ENCODE results near the gene GRIP1.

The GRIP1 gene

DNA sequence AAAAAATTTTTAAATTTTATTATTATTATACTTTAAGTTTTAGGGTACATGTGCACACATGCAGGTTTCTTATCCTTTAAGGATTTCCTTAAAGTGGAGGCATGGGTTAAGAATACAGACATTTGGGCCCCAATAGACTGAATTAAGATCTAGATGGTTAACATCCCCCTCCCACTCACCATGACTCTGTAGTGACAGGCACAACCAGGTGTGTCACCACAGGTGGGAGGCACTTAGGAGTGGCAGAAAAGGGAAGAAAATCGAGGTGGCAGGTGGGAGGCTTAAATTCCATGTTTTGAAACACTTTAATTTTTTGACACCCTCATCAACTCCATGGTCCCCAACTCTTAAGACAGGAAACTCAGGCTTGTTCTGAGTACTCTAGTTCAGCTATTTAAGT is 37.6 kb upstream of the GRIP1 start:
- TF ChIP-seq, protein P1, sequence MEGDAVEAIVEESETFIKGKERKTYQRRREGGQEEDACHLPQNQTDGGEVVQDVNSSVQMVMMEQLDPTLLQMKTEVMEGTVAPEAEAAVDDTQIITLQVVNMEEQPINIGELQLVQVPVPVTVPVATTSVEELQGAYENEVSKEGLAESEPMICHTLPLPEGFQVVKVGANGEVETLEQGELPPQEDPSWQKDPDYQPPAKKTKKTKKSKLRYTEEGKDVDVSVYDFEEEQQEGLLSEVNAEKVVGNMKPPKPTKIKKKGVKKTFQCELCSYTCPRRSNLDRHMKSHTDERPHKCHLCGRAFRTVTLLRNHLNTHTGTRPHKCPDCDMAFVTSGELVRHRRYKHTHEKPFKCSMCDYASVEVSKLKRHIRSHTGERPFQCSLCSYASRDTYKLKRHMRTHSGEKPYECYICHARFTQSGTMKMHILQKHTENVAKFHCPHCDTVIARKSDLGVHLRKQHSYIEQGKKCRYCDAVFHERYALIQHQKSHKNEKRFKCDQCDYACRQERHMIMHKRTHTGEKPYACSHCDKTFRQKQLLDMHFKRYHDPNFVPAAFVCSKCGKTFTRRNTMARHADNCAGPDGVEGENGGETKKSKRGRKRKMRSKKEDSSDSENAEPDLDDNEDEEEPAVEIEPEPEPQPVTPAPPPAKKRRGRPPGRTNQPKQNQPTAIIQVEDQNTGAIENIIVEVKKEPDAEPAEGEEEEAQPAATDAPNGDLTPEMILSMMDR (IDR thresholded peaks at IDR 0.05): no peak

GRCh38 chr12:66714709-66715108 is 35.8 kb upstream of the GRIP1 start:
- TF ChIP-seq, protein P1 (IDR thresholded peaks at IDR 0.05): no peak

- TF ChIP-seq, protein P1 (IDR thresholded peaks at IDR 0.05): no peak
These were observed 35.1 kb upstream of the GRIP1 start for GRCh38 chr12:66713984-66714383.

DNA sequence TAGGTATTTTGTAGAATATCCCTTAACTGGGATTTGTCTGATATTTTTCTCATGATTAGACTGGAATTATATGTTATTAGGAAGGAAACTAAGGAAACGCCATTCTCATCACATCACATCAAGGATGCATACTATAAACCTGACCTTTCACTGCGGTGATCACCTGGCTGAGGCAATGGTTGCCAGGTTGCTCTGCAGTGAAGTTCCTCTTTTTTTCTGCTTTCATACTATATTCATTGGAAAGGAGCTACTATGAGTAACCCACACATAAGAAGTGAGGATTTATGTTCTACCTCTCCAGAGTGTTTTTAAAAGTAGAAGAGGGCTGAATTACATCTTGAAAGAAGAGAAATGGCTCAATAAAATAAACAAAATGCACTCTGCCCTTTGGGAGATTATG is 31.0 kb upstream of the GRIP1 start:
- TF ChIP-seq, protein P1 (IDR thresholded peaks at IDR 0.05): no peak

- TF ChIP-seq, protein P1 (IDR thresholded peaks at IDR 0.05): no peak
These were observed 30.5 kb upstream of the GRIP1 start for GRCh38 chr12:66709457-66709773.

DNA sequence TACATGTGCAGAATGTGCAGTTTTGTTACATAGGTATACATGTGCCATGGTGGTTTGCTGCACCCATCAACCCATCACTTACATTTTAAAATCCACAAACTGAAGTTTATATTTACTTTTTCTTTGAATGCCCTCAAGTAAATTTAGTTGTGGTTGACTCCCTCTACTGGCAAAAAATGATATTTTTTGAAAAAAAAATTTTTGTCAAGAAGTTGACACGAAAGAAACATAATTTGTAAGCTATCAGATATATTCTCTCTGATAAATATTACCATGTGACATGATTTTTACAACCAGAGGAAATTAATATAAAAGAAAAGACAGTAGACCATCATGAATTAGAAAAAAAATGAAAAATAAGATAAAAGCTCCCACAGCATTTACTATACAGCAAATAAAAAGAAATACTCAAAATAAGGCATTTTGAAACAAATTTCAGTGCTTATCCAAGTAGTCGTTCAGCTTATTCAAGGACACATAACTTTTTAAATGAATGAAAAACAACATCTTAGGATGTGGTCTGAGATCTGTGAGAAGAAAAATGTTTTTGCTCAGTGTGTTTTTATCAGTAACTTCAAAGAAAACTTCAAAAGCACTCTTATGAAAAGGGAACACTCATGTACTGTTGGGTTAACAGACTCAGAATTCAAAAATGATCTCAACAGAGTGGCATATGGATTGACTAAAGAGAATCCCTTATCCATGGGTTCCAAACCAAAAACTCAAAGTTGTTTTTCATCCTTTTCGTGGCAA is 30.0 kb upstream of the GRIP1 start:
- TF ChIP-seq, protein P1 (IDR thresholded peaks at IDR 0.05): peak; percentile 51

- TF ChIP-seq, protein P1 (IDR thresholded peaks at IDR 0.05): no peak
These were observed 28.3 kb upstream of the GRIP1 start for GRCh38 chr12:66707002-66707697.

Measured in LNCAP (cell line).